Activated CD4-positive, alpha-beta T cell treated with anti-CD3 and anti-CD28 coated beads, Interleukin-2, amount 50 U/mL, for 1 hour (primary cell): ENCODE data around the gene CDNF.
"Not testable (repeated sequence)": the region's sequence is repeated elsewhere in the genome, so short reads cannot be mapped to it uniquely, and the experiment has no call there.

Experiments
- DNase-seq: peaks from one replicate; pipeline ENCODE4 v3.0.0-alpha.2; 2020

The CDNF gene

DNA sequence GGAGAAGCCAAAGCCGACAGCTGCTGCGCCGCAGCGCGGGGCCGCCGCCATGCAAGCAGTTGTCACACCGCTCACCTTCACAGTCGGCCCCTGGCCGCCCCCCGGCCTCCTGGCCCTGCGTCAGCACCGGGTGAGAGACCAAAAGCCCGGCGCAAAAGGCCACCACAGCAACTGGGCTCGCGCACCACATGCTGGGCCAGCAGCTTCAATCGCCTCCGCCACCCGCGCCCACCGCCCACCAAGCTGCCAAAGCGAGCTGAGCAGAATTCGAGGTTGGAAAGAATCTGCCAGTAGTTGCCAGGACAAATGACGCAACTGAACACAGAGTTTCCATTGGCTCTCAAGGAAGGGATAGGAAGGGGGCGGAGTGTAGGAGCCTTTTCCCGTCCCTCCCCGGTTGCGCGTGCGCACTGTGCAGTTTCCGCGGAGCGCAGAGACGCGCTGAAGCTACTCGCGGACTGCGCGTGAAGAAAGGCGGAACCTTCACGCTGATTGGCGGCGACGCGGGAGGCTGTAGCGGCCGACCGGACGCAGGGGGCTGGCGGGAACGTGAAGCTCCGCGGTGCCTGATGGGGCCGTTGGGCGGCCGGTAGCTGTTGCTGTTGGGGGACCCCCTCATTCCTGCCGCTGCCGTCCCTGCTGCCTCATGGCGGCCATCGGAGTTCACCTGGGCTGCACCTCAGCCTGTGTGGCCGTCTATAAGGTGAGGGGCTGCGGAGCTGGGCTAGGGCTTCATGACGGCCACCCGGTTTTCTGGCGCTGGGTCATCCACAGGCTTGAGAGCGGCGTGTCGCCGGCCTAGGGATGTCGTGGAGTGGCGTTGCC is at the start of gene CDNF, which contains the start of the genes HSPA14 and MSANTD7:
TSS of gene CDNF (minus strand) at position 281 of the 825 bp plus-strand sequence. CDS start at position 190, 91 bp downstream.
TSS of gene HSPA14 (plus strand) at position 550 of the 825 bp plus-strand sequence. CDS start at position 647, 97 bp downstream.
TSS of gene MSANTD7 (plus strand) at position 550 of the 825 bp plus-strand sequence. CDS start 3,979 bp downstream, outside the sequence.
- peak; percentile 99 for DNase-seq

DNA sequence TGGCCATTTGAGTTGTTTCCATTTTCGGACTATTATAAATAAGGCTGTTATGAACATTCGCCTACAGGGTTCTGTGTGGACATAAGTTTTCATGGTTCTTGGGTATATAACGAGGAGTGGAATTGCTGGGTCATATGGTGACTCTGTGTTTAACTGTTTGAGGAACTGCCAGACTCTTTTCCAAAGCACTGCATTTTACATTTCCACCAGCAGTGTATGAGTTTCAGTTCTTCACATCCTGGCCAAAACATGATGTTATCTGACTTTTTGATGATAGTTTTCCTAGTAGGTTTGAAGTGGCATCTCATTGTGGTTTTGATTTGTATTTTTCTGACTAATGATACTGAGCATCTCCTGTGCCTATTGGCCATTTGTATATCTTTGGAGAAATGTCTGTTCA is 46.2 kb upstream of the CDNF start:
- DNase-seq, result no peak

DNA sequence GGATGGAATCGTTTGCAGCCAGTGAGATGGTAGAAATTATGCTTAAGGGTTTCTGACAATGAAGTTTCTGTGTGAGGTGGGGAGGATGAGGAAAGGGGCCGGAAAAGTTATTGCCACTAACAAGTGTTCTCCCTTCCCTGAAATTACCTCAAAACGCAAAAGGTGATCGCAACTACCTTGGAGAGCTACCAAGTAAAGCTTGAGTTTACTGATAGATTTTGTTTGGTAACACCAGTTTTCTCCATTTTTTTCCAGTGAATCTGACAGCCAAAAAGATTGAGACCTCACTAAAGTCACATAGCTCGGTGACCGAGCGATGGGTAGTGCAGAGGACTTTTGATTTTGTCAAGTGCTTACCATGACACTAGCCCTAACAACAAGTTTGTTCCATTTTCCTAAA is 42.4 kb upstream of the CDNF start:
- DNase-seq, result no peak

DNA sequence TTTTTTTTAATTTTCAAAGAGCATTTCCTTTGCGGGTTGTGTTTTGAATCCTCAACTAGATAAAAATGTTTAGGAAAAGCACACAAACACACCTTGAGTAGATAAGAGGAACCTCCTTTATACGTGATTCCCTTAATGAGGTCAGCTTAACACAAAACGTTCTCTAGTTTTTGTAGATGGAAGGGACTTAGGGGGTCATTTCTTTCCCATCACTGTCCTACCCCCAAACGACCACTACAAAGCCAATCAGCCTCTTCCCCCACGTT is 42.0 kb upstream of the CDNF start:
- DNase-seq, result no peak

DNA sequence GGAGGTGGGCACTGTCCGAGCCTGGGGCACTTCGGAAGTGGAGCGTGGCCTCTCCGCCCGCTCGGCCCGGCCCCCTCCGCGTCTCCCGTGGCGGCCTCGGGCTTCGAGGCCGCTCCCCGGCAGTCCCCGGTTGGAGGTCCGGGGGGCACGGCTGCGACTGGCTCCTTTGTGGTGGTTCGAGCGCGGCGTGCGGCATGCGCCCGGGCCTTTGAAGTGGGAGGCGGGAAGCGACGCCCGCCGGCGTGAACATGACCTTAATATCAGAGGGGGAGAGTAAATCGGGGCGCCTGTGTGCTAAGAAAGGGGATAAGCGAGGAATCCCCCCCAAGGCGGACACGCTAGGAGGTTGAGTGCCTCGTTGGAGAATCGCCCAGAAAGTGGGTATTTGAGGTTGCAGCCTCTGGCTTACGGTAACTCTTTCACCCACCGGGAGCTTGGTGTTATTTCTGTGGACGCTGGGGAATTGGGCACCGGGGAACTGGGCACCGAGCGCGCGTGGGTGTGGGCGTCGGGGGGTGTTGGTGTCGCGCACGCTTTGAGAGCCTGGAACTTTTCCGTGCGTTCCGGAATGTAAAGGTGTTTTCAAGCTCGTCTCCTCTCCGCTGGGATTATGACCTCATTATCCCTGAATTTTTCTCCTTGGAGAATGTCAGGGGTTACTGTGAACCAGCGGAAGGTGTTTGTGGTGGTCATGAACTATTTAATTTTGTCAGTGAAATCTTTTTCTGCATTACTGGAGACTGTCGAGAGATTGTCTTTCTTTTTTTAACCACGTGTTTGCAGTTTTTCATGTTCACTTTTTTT is 41.5 kb upstream of the CDNF start:
- peak; percentile 21 for DNase-seq

DNA sequence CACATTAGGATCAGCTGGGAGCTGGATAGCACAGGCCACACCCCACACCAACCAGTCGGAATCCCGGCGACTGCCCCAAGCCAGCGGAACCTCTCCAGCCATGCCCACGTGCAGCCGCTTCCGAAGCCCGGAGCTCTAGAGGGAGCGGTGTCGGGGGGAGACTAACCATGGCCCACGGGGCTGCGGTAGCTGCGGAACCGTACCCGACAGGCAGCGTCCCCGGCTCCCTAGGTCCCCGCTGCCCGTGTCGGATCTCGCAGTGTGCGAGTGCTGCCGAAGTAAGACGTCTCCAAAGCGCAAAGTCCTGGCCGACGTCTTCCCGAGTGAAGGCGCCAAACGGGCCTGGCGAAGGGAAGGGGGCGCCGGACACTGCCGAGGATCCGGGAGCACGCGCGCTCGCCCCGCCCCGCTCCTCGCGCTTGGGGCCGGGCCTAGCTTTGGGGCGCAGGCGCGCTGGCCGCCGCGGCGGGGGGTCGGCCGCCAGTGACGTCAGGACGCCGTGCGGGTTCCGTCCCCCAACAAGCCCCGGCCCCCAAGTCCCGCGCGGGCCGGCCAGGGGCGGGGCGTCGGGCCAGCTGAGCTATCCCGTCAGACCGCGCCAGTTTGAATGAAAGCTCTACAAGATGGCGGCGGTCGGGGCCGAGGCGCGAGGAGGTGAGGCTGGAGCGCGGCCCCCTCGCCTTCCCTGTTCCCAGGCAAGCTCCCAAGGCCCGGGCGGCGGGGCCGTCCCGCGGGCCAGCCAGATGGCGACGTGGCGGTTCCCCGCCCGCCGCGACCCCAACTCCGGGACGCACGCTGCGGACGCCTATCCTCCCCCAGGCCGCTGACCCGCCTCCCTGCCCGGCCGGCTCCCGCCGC is 40.7 kb upstream of the CDNF start, which contains the start of gene SUV39H2:
TSS of gene SUV39H2 (plus strand) at position 601 of the 858 bp plus-strand sequence. CDS start at position 624, 23 bp downstream.
- peak; percentile 87 for DNase-seq

DNA sequence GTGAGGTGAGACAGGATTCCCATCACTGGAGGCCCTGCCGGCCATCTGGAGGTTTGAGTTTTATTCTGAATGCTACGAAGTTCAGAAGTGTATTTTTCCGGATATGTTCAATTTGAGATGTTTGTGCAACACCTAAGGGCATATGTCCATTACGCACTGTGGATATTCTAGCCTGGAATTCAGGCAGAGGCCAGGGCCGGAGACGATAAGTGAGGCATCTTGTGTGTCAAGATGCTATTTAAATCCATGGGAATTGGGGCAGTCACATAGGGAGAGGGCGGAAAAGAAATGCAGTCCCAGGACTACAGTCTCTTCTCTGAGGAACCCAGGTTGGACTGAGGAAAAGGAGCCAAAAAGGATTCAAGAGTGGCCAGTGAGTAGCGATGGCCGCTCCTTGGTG is 38.9 kb upstream of the CDNF start:
- no peak for DNase-seq

DNA sequence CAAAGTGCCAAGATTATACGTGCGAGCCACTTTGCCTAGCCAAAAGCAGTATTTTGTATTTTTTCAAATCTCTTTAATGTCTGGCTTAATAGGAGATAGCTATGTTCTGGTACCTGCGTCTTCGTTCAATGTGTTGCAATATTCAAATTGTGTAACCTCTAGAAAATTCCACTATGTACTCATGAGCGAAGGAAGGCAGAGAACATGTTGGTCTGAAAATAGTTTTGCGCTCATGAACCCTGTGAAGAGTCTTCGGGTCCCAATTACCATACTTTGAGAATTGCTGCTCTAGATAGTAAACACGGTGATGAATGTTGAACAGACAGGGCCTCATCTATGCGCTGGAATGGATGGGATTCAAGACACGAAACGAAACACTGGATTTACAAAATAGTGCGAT is 38.1 kb upstream of the CDNF start:
- DNase-seq, result no peak

DNA sequence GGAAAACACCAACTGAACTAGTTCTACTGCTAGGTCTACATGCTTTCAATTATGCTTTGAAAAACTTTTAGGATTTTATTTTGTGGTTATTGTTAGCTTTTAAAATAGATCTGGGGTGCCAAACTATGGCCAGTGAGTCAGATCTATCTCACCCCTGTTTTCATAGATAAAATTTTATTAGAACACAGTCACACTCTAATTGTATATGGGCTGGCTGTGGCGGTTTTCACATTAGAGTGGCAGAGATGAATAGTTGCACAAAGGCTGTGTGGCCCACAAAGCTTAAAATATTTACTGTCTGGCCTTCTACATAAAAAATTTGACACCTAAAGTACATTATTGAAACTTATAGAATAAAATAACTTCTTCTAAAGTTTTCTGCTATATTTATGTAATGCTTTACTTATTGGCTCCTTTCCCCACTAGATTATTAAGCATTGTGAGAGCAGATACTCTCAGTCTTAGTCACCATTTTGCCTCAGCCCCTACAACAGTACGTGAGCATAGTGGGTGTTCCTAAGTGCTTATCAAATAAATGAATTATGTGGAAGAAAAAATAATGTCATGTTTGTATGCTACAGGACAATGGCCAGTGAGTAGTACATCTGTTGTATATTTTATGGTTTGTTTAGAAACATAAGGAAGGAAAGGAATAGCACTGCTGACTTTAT is 35.4 kb upstream of the CDNF start:
- no peak for DNase-seq

DNA sequence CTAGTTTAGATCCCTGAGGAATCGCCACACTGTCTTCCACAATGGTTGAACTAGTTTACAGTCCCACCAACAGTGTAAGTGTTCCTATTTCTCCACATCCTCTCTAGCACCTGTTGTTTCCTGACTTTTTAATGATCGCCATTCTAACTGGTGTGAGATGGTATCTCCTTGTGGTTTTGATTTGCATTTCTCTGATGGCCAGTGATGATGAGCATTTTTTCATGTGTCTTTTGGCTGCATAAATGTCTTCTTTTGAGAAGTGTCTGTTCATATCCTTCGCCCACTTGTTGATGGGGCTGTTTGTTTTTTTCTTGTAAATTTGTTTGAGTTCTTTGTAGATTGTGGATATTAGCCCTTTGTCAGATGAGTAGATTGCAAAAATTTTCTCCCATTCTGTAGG is 27.0 kb upstream of the CDNF start:
- not testable (repeated sequence) for DNase-seq

DNA sequence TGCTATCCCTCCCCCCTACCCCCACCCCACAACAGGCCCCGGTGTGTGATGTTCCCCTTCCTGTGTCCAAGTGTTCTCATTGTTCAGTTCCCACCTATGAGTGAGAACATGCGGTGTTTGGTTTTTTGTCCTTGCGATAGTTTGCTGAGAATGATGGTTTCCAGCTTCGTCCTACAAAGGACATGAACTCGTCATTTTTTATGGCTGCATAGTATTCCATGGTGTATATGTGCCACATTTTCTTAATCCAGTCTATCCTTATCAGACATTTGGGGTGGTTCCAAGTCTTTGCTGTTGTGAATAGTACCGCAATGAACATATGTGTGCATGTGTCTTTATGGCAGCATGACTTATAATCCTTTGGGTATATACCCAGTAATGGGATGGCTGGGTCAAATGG is 26.6 kb upstream of the CDNF start:
- not testable (repeated sequence) for DNase-seq

DNA sequence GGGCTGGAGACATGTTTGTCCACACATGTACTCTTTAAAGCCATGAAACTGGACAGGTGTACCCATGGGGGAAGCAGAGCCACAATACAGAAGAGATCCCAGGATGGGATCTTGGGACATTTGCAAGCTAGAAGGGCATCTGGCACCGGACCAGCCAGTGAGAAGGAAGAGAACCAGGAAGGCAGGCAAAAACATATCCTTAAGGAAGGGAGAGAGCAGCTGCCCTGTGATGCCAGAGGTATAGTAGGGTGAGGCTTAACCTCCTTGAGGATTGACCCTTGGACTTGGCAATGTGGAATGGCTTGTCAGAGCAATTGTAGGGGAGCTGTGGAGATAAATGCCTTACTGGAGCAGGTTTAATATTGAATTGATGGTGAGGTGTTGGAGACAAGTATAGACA is 23.0 kb upstream of the CDNF start:
- no peak for DNase-seq

DNA sequence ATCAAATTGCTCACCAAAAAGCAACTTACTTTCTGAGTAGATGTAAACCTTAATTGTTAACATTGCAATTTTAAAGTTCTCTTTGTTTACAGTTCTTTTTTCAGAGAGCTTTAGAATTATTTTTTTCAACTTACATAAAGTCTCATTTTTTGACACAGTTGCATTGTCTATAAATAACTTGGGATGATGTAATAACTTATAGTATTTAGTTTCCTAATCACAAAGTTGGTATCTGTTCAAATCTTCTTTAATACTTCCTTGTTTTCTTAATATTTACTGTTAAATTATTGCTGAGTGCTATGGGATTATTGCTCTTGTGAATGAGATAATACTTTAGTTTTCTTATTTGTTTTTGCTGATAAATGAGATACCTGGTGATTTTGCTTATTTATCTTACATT is 21.9 kb upstream of the CDNF start:
- no peak for DNase-seq

DNA sequence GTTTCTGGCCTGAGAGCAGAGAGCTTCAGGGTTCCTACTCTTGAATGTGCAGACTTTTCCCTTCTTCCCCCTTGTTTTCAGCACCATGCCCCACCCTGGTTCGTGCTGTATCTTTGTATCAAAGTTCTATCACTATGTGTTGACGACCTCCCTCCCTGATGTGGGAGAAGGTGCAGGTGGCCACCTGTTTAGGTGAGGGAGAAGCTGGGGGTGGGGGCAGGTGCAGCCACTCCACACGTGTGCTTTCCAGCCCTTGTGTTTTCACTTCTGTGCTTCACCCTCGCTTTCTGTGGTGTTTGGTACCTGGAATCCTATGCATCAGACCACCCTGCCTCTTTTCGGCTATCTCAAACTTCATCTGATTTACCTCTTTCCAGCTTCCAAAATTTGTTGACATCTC is 21.2 kb upstream of the CDNF start:
- no peak for DNase-seq

DNA sequence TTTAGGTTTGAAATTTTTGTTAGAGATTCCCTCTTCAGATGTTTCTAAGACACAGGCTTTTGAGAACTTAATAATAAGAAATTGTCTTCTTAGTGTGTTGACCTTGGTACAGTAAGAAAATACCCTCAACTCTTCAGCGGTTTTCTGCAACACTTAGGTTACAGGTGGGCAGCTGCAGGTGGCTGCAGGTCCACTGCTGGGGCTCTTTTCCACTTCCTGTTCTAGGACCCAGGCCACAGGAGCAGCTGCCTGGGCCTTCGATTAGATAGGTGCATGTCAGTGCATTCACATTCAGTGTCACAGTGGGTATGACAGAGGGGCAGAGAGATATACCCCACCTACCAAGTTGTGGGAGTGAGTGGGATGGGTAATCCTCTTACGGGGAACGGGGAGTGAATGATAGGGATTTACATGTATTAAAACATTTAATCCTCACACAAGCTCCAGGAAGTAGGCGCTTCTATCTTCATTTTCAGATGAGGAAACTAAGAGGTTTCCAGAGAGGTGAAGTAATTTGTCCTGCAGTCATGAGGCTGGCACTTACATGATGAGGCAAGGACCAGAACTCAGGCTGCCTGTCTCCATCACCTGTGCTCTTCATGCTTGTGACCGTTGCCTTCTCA is 20.6 kb upstream of the CDNF start:
- no peak for DNase-seq

DNA sequence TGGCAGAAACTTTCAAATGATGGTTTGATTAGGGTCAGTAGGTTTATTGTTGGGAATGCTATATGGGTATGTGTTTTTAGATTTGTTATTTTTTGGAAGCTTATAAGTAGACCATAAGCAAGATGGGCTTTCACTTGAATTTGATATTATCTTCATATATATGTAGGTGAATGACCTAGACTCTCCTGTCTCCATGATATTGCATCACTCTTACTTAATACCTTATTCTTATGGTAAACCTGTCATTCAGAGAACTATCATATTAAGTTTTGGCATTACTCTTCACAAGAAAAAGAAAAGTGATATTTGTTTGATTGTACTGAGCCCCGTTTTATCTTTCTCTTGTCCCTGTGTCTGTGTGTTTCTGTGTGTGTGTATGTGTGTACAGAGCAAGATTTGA is 17.6 kb upstream of the CDNF start:
- DNase-seq, result no peak

DNA sequence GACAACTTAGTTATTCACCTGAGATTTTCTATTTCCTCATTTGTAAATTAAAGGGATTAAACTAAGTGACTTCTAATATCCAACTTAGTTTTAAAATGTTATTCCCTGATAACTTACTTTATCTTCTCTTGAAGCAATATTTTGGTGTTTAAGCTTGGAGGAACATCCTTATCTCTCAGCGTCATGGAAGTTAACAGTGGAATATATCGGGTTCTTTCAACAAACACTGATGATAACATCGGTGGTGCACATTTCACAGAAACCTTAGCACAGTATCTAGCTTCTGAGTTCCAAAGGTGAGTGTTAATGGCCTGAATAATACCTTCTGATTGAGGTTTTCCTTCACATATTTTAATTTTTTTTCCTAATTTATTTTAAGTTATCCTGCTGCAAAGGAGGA is 14.4 kb upstream of the CDNF start:
- DNase-seq, result no peak

DNA sequence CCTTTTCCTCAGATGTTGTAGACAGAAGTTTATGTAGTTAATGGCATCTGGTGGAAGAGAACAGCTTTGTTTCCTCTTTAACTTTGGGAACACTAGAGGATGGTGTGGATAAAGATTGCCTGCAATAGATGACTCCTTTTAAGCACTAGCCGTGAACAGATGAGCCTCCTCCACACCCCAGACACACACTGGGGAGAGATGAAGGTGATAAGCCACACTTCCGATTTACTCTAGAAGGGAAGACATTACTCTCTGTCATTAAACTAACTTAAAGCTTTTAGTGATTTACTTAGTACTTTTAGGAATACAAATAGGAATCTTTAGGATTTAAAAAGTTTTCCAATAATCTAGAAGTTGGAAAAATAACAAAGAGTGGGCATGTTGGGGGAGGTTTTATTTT is 7.1 kb upstream of the CDNF start:
- no peak for DNase-seq

DNA sequence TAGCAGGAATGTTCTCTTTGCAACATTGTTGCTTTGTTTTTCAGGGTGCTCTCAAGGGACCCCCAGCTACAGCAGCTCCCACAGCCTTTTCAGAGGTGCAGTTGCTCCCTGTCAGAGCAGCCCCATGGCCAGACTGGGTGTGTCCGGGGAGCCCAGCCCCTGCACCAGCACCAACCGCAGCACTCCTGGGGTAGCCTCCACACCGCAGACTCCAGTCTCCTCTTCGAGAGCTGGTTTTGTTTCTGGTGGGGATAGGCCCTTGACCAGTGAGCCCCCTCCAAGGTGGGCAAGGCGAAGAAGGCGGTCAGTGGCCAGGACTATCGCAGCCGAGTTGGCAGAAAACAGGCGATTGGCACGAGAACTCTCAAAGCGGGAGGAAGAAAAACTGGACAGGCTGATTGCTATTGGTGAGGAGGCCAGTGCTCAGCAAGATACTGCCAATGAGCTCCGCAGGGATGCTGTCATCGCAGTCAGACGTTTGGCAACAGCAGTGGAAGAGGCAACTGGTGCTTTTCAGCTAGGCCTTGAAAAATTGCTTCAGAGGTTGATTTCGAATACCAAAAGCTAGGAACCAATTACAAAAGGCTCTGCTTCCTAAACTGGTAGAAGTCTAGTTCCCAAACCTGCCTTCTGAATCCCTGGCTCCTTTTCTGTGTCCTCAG is 5.6 kb upstream of the CDNF start:
- no peak for DNase-seq

DNA sequence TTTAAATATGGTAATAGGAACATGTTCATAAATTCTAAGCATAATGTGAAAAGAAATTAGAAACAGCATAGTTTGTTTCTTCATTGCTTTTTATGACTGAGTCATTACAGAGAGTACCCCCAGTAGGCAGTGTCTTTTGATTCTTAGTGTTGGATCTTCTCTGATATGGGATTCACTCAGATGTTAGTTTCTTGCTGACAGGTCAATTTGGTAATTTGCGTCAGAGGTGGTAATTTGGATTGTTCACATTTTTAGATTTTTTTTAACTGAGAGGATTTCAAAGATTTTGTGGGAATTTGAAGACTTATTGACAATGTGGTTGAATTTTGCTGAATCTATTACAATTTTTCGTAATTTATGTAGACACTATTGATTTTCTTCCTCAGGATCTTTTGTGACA is 2.3 kb upstream of the CDNF start:
- no peak for DNase-seq

DNA sequence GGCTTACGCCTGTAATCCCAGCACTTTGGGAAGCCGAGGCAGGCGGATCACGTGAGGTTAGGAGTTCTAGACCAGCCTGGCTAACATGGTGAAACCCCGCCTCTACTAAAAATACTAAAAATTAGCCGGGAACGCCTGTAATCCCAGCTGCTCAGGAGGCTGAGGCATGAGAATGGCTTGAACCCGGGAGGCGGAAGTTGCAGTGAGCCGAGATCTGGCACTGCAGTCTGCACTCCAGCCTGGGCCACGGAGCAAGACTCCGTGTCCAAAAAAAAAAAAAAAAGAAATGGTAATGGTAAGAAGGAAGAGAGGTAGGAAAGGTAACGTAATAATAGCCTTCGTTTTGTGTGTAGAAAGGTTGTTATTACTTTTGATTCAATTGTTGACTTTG is 1.5 kb upstream of the CDNF start:
- DNase-seq, result no peak
